CD4-positive, alpha-beta T cell treated with Interleukin-2 at 100 ng/mL for 4 hours (primary cell): ENCODE measurements around the gene HDAC6.

Experiments used
- DNase-seq: peaks from one replicate; pipeline ENCODE4 v3.0.0-alpha.2; 2020; ENCODE audit warnings: low spot score

HDAC6 gene

GRCh38 chrX:48801280-48802088, at the start of gene HDAC6:
HDAC6 (plus strand) TSS chrX:48802067; CDS start chrX:48802693, 626 bp downstream.
- DNase-seq = peak; percentile 96

GRCh38 chrX:48752498-48752897, 49.4 kb upstream of the HDAC6 start:
- no peak for DNase-seq

GRCh38 chrX:48753708-48754228, 48.1 kb upstream of the HDAC6 start:
- DNase-seq = no peak

GRCh38 chrX:48754238-48754637, 47.6 kb upstream of the HDAC6 start:
- DNase-seq = no peak

- no peak for DNase-seq
Observed at GRCh38 chrX:48761674-48762471, 40.0 kb upstream of the HDAC6 start, which contains the start of gene GLOD5. GLOD5 (plus strand) TSS chrX:48761747; CDS start chrX:48761791, 44 bp downstream.

- DNase-seq = no peak
Observed at GRCh38 chrX:48769230-48769629, 32.6 kb upstream of the HDAC6 start.

- no peak for DNase-seq
Observed at GRCh38 chrX:48770296-48770695, 31.6 kb upstream of the HDAC6 start.

- no peak for DNase-seq
Observed at GRCh38 chrX:48772602-48773001, 29.3 kb upstream of the HDAC6 start.

GRCh38 chrX:48776818-48777439, 24.9 kb upstream of the HDAC6 start:
- DNase-seq = no peak

- no peak for DNase-seq
Observed at GRCh38 chrX:48779399-48779798, 22.5 kb upstream of the HDAC6 start.

- no peak for DNase-seq
Observed at GRCh38 chrX:48781705-48782104, 20.2 kb upstream of the HDAC6 start.

GRCh38 chrX:48782216-48782615, 19.7 kb upstream of the HDAC6 start:
- DNase-seq = no peak

GRCh38 chrX:48782795-48783194, 19.1 kb upstream of the HDAC6 start:
- no peak for DNase-seq

- no peak for DNase-seq
Observed at GRCh38 chrX:48784726-48785125, 17.1 kb upstream of the HDAC6 start.

- no peak for DNase-seq
Observed at GRCh38 chrX:48785186-48785539, 16.7 kb upstream of the HDAC6 start.

GRCh38 chrX:48785540-48786214, 16.2 kb upstream of the HDAC6 start:
- no peak for DNase-seq

- DNase-seq = no peak
Observed at GRCh38 chrX:48786341-48786800, 15.5 kb upstream of the HDAC6 start, which contains the start of gene GATA1. GATA1 (plus strand) TSS chrX:48786590; CDS start chrX:48791110, 4,520 bp downstream.

- no peak for DNase-seq
Observed at GRCh38 chrX:48786825-48787504, 14.9 kb upstream of the HDAC6 start.

GRCh38 chrX:48787505-48788443, 14.1 kb upstream of the HDAC6 start:
- DNase-seq = no peak
